ENCODE data around the gene USP13.

USP13 gene

GRCh38 chr3:179809639-179810038 is 156.8 kb downstream of the USP13 start:
- TF ChIP-seq CTCF (conservative IDR thresholded peaks at IDR 0.05; ENCODE audit: low read depth, low read length), result no peak
- H3K4me3 ChIP-seq (ENCODE audit: low read length), result no peak overlapping the region
- DNase-seq (ENCODE audit: low read depth), result no peak

GRCh38 chr3:179811321-179812095 is 158.7 kb downstream of the USP13 start:
- TF ChIP-seq CTCF (conservative IDR thresholded peaks at IDR 0.05; ENCODE audit: low read depth, low read length), result peak; percentile 79
- no peak for DNase-seq (ENCODE audit: low read depth)
- no peak overlapping the region for H3K4me3 ChIP-seq (ENCODE audit: low read length)

- DNase-seq (ENCODE audit: low read depth), result no peak
- no peak overlapping the region for H3K4me3 ChIP-seq (ENCODE audit: low read length)
- no peak for TF ChIP-seq CTCF (conservative IDR thresholded peaks at IDR 0.05; ENCODE audit: low read depth, low read length)
These were observed 159.2 kb downstream of the USP13 start for GRCh38 chr3:179812096-179812382.

GRCh38 chr3:179819379-179819778 is 166.5 kb downstream of the USP13 start:
- no peak for TF ChIP-seq CTCF (conservative IDR thresholded peaks at IDR 0.05; ENCODE audit: low read depth, low read length)
- no peak overlapping the region for H3K4me3 ChIP-seq (ENCODE audit: low read length)
- DNase-seq (ENCODE audit: low read depth), result no peak

GRCh38 chr3:179822296-179822695 is 169.5 kb downstream of the USP13 start:
- TF ChIP-seq CTCF (conservative IDR thresholded peaks at IDR 0.05; ENCODE audit: low read depth, low read length), result no peak
- no peak for DNase-seq (ENCODE audit: low read depth)

GRCh38 chr3:179825527-179826246 is 172.8 kb downstream of the USP13 start:
- no peak for TF ChIP-seq CTCF (conservative IDR thresholded peaks at IDR 0.05; ENCODE audit: low read depth, low read length)
- H3K4me3 ChIP-seq (ENCODE audit: low read length), result no peak overlapping the region
- no peak for DNase-seq (ENCODE audit: low read depth)

More at GRCh38 chr3:179822296-179822695, 169.5 kb downstream of the USP13 start:
- H3K4me3 ChIP-seq (ENCODE audit: low read length), result no peak overlapping the region

GRCh38 chr3:179826247-179826637 is 173.4 kb downstream of the USP13 start:
- TF ChIP-seq CTCF (conservative IDR thresholded peaks at IDR 0.05; ENCODE audit: low read depth, low read length), result no peak
- H3K4me3 ChIP-seq (ENCODE audit: low read length), result no peak overlapping the region
- DNase-seq (ENCODE audit: low read depth), result no peak

Measured in retinal pigment epithelial cell (primary cell).